ENCODE data around the gene LDAH. TPM values are rescaled to one million over a fixed set of nuclear protein-coding genes. Genes with fewer than 3 reads are reported as not detected.
"Not testable (repeated sequence)": the region's sequence is repeated elsewhere in the genome, so short reads cannot be mapped to it uniquely, and the experiment has no call there.

LDAH gene
- polyA plus RNA-seq, 1 donor, result 10.7 TPM

GRCh38 chr2:20717641-20718040 is 105.3 kb downstream of the LDAH start:
- DNase-seq, result no peak

- DNase-seq, result not testable (repeated sequence)
Measured at GRCh38 chr2:20716164-20716563, 106.7 kb downstream of the LDAH start.

- DNase-seq, result not testable (repeated sequence)
Measured at GRCh38 chr2:20714412-20714811, 108.5 kb downstream of the LDAH start.

- DNase-seq, result not testable (repeated sequence)
Measured at GRCh38 chr2:20713585-20713984, 109.3 kb downstream of the LDAH start.

GRCh38 chr2:20711641-20712040 is 111.3 kb downstream of the LDAH start:
- DNase-seq, result not testable (repeated sequence)

- DNase-seq, result no peak
Measured at GRCh38 chr2:20707601-20708000, 115.3 kb downstream of the LDAH start.

GRCh38 chr2:20706786-20707185 is 116.1 kb downstream of the LDAH start:
- no peak for DNase-seq

GRCh38 chr2:20706217-20706616 is 116.7 kb downstream of the LDAH start:
- DNase-seq, result no peak

- no peak for DNase-seq
Measured at GRCh38 chr2:20704886-20705285, 118.0 kb downstream of the LDAH start.

GRCh38 chr2:20702563-20702962 is 120.3 kb downstream of the LDAH start:
- no peak for DNase-seq

GRCh38 chr2:20698916-20699613 is 123.8 kb downstream of the LDAH start:
- no peak for DNase-seq

- DNase-seq, result no peak
Measured at GRCh38 chr2:20697322-20697934, 125.5 kb downstream of the LDAH start.

GRCh38 chr2:20696366-20696765 is 126.5 kb downstream of the LDAH start:
- DNase-seq, result no peak

GRCh38 chr2:20693317-20693716 is 129.6 kb downstream of the LDAH start:
- DNase-seq, result no peak

GRCh38 chr2:20692081-20692480 is 130.8 kb downstream of the LDAH start:
- DNase-seq, result no peak

GRCh38 chr2:20691076-20691734 is 131.7 kb downstream of the LDAH start:
- DNase-seq, result no peak

GRCh38 chr2:20689428-20690264 is 133.3 kb downstream of the LDAH start:
- no peak for DNase-seq

GRCh38 chr2:20687260-20687832 is 135.6 kb downstream of the LDAH start:
- DNase-seq, result no peak

- DNase-seq, result no peak
Measured at GRCh38 chr2:20684581-20685063, 138.3 kb downstream of the LDAH start.

GRCh38 chr2:20682167-20682920 is 140.6 kb downstream of the LDAH start:
- DNase-seq, result no peak

GRCh38 chr2:20680744-20681375 is 142.0 kb downstream of the LDAH start:
- DNase-seq, result no peak

Measured in hindlimb muscle (tissue), 1 donor.